NCI-H1694 (cell line): ENCODE data around the gene ITGA11.

Experiments
- DNase-seq: peaks from one replicate; lab custom pipeline; 2025; lab: John Stamatoyannopoulos, UW

Gene ITGA11

GRCh38 chr15:68289621-68290352, 142.2 kb downstream of the ITGA11 start:
- no peak for DNase-seq

GRCh38 chr15:68289057-68289456, 142.9 kb downstream of the ITGA11 start:
- DNase-seq = no peak

- no peak for DNase-seq
Observed at GRCh38 chr15:68286256-68286655, 145.7 kb downstream of the ITGA11 start.

GRCh38 chr15:68285259-68285980, 146.5 kb downstream of the ITGA11 start:
- no peak for DNase-seq

- no peak for DNase-seq
Observed at GRCh38 chr15:68284616-68285258, 147.2 kb downstream of the ITGA11 start.

GRCh38 chr15:68283401-68283800, 148.6 kb downstream of the ITGA11 start:
- DNase-seq = no peak

- no peak for DNase-seq
Observed at GRCh38 chr15:68281008-68281407, 151.0 kb downstream of the ITGA11 start.

- DNase-seq = no peak
Observed at GRCh38 chr15:68279779-68280753, 151.9 kb downstream of the ITGA11 start.

- peak; percentile 4 for DNase-seq
Observed at GRCh38 chr15:68278595-68279405, 153.2 kb downstream of the ITGA11 start.

GRCh38 chr15:68278345-68278594, 153.7 kb downstream of the ITGA11 start:
- DNase-seq = no peak

GRCh38 chr15:68277603-68278344, 154.2 kb downstream of the ITGA11 start, which contains the start of gene FEM1B:
TSS of gene FEM1B (plus strand) at chr15:68277745. CDS start at chr15:68278418, 673 bp downstream.
- peak; percentile 73 for DNase-seq

- peak; percentile 66 for DNase-seq
Observed at GRCh38 chr15:68277131-68277602, 154.8 kb downstream of the ITGA11 start.

- no peak for DNase-seq
Observed at GRCh38 chr15:68276668-68277067, 155.3 kb downstream of the ITGA11 start.

- no peak for DNase-seq
Observed at GRCh38 chr15:68275165-68275746, 156.7 kb downstream of the ITGA11 start.

GRCh38 chr15:68274201-68274848, 157.6 kb downstream of the ITGA11 start:
- DNase-seq = no peak

GRCh38 chr15:68272721-68273271, 159.2 kb downstream of the ITGA11 start:
- no peak for DNase-seq

- no peak for DNase-seq
Observed at GRCh38 chr15:68271854-68272471, 160.0 kb downstream of the ITGA11 start.

- DNase-seq = peak; percentile 12
Observed at GRCh38 chr15:68268405-68268804, 163.6 kb downstream of the ITGA11 start.

GRCh38 chr15:68265674-68266073, 166.3 kb downstream of the ITGA11 start:
- no peak for DNase-seq
